GM23338 (cell line): ENCODE results near the gene PPP2R1A. TPM values are rescaled to one million over a fixed set of nuclear protein-coding genes. Genes with fewer than 3 reads are reported as not detected.

Experiments
- ATAC-seq: fragments of 200-7000 bp; cut with Tn5 transposase; 3 replicates; pipeline ENCODE4 v1.9.1; 2020
- DNase-seq: peaks from one replicate; pipeline ENCODE4 v3.0.0-alpha.2; 2015; ENCODE audit warnings: low spot score
- H2AFZ ChIP-seq: fragments of 200-600 bp; sonication (generic); 2 replicates; pipeline ENCODE4 v1.8.0; 2016; ENCODE audit warnings: antibody characterized with exemption, mild to moderate bottlenecking, moderate library complexity
- H3F3A ChIP-seq: fragments of 200-600 bp; sonication (generic); replicated peaks from 2 replicates; pipeline ENCODE4 v1.8.0; 2017; ENCODE audit warnings: antibody characterized with exemption, mixed run types, low read depth
- H3K27ac ChIP-seq: fragments of 200-600 bp; sonication (generic); 2 replicates; pipeline ENCODE4 v1.6.1; 2016; ENCODE audit warnings: low read depth
- H3K27me3 ChIP-seq: fragments of 200-600 bp; sonication (generic); 2 replicates; pipeline ENCODE4 v1.8.0; 2016; ENCODE audit warnings: mild to moderate bottlenecking, mixed run types, moderate library complexity; ENCODE audit not compliant: insufficient read depth
- H3K36me3 ChIP-seq: fragments of 200-600 bp; sonication (generic); 2 replicates; pipeline ENCODE4 v1.8.0; 2016; ENCODE audit warnings: mild to moderate bottlenecking; ENCODE audit not compliant: insufficient read depth
- H3K4me1 ChIP-seq: fragments of 200-600 bp; sonication (generic); 2 replicates; pipeline ENCODE4 v1.8.0; 2016; ENCODE audit warnings: mild to moderate bottlenecking, moderate library complexity; ENCODE audit not compliant: insufficient read depth
- H3K4me2 ChIP-seq: fragments of 200-600 bp; sonication (generic); 2 replicates; pipeline ENCODE4 v1.7.1; 2017; ENCODE audit warnings: mixed run types
- H3K4me3 ChIP-seq: fragments of 200-600 bp; sonication (generic); 2 replicates; pipeline ENCODE4 v1.6.1; 2016; ENCODE audit warnings: mixed run types
- H3K79me2 ChIP-seq: fragments of 200-600 bp; sonication (generic); replicated peaks from 2 replicates; pipeline ENCODE4 v1.8.0; 2017; ENCODE audit warnings: mild to moderate bottlenecking; ENCODE audit not compliant: insufficient read depth
- H3K9me2 ChIP-seq: fragments of 200-600 bp; sonication (generic); 2 replicates; pipeline ENCODE4 v1.8.0; 2017; ENCODE audit not compliant: insufficient read depth
- H4K20me1 ChIP-seq: fragments of 200-600 bp; sonication (generic); replicated peaks from 2 replicates; pipeline ENCODE4 v1.8.0; 2017; ENCODE audit warnings: mild to moderate bottlenecking; ENCODE audit not compliant: insufficient read depth
- H3K27ac Mint-ChIP-seq: 2 replicates; pipeline ENCODE4 v1.8.0; 2020; ENCODE audit warnings: inconsistent platforms, mild to moderate bottlenecking, moderate library complexity, mixed read lengths
- H3K27me3 Mint-ChIP-seq: 3 replicates; pipeline ENCODE4 v1.8.0; 2022; ENCODE audit warnings: low read depth, mild to moderate bottlenecking, moderate library complexity, mixed read lengths, inconsistent platforms; ENCODE audit not compliant: insufficient read depth, poor library complexity
- H3K36me3 Mint-ChIP-seq: 3 replicates; pipeline ENCODE4 v1.8.0; 2021; ENCODE audit warnings: low read depth, mild to moderate bottlenecking, inconsistent platforms, moderate library complexity, mixed read lengths
- H3K4me1 Mint-ChIP-seq: 3 replicates; pipeline ENCODE4 v1.8.0; 2020; ENCODE audit warnings: mild to moderate bottlenecking, inconsistent platforms, mixed read lengths
- H3K4me3 Mint-ChIP-seq: 3 replicates; pipeline ENCODE4 v1.8.0; 2021; ENCODE audit warnings: moderate library complexity, mild to moderate bottlenecking, inconsistent platforms, mixed read lengths
- H3K9me3 Mint-ChIP-seq: 3 replicates; pipeline ENCODE4 v1.8.0; 2020; ENCODE audit warnings: moderate library complexity, mild to moderate bottlenecking, inconsistent platforms, mixed read lengths
- EZH2 ChIP-seq: fragments of 200-600 bp; sonication (generic); IDR thresholded peaks from one replicate; pipeline ENCODE4 v1.8.0; 2017; ENCODE audit warnings: antibody characterized with exemption, mild to moderate bottlenecking, low read depth; ENCODE audit not compliant: unreplicated experiment
- JUNB ChIP-seq: IDR thresholded peaks from one replicate; pipeline ENCODE4 v1.6.1; 2016; ENCODE audit warnings: antibody characterized with exemption; ENCODE audit not compliant: unreplicated experiment
- STAT1 ChIP-seq: IDR thresholded peaks from one replicate; pipeline ENCODE4 v1.6.1; 2016; ENCODE audit warnings: antibody characterized with exemption; ENCODE audit not compliant: unreplicated experiment
- ZNF114 ChIP-seq: fragments of 250-450 bp; sonication (Bioruptor Pico); IDR thresholded peaks from 2 replicates; pipeline ENCODE4 v1.5.0; 2020; ENCODE audit warnings: mild to moderate bottlenecking, moderate library complexity
- ZNF331 ChIP-seq: fragments of 250-450 bp; sonication (Bioruptor Pico); IDR thresholded peaks from 2 replicates; pipeline ENCODE4 v1.5.0; 2020; ENCODE audit warnings: low read depth, mild to moderate bottlenecking, moderate library complexity
- polyA plus RNA-seq: library from polyadenylated mRNA; unstranded; fragments of >200 nt; fragmentation: Nextera tagmentation; extraction: Ambion mirVana; gene quantifications from 2 replicates; pipeline ENCODE4 v1.2.1, GENCODE V29; 2016
- total RNA-seq: library from RNA; depleted of rRNA; stranded (reverse); fragments of >200 nt; shearing (Covaris generic); gene quantifications from 2 replicates; pipeline ENCODE4 v1.2.3, GENCODE V29; 2014
- TF ChIP-seq, protein P1 (sequence below), 2 experiments: fragments of 200-600 bp in 1 of 2; sonication (generic) in 1 of 2; conservative IDR thresholded peaks; 2 replicates each; pipeline versions ENCODE4 v1.5.1 to v1.6.1; 2016 to 2017; ENCODE audit warnings: antibody characterized with exemption in 2 of 2, low read depth in 2 of 2, mild to moderate bottlenecking in 2 of 2, moderate library complexity in 1 of 2
- TF ChIP-seq, protein P2 (sequence below): IDR thresholded peaks from one replicate; pipeline ENCODE4 v1.6.1; 2018; ENCODE audit warnings: antibody characterized with exemption; ENCODE audit not compliant: unreplicated experiment
- TF ChIP-seq, protein P3 (sequence below): fragments of 250-450 bp; sonication (Bioruptor Pico); IDR thresholded peaks from 2 replicates; pipeline ENCODE4 v1.5.0; 2020; ENCODE audit warnings: mild to moderate bottlenecking, moderate library complexity

PPP2R1A gene
- total and polyA plus RNA-seq, 2 experiments from 2014 or later = 212 to 381 TPM

DNA sequence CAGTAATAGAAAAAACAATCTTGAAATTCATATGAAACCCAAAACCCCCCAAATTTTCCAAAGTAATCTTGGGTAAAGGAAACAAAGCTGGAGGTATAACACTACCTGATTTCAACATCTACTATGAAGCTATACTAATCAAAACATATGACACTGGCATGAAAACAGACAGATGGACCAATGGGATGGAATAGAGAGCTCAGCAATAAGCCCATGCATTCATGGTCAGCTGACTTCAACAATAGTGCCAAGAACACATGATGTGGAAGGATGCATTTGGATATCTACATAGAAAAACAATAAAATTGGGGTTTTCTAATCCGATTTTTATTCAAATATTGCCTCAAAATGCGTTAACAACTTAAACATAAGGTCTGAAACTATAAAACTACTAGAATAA, 47.3 kb downstream of the PPP2R1A start:
- Mint-ChIP-seq H3K27ac (no peak overlapping the region), H3K4me3 (no peak overlapping the region), H3K9me3 (no peaks in the 10 kb centered on the region), H3K27me3 (no peaks in the 10 kb centered on the region), H3K36me3 (no peaks in the 10 kb centered on the region; the same call in 2 of the 3 replicates), H3K4me1 (no peaks in the 10 kb centered on the region)
- H3K9me2 ChIP-seq = no peaks in the 10 kb centered on the region
- H2AFZ ChIP-seq = no peak overlapping the region
- H3K36me3 ChIP-seq = no peaks in the 10 kb centered on the region
- ATAC-seq (no peak), DNase-seq (no peak)
- no peak overlapping the region for H3K4me3 ChIP-seq
- H3K27me3 ChIP-seq = no peaks in the 10 kb centered on the region
- TF ChIP-seq, protein P1, sequence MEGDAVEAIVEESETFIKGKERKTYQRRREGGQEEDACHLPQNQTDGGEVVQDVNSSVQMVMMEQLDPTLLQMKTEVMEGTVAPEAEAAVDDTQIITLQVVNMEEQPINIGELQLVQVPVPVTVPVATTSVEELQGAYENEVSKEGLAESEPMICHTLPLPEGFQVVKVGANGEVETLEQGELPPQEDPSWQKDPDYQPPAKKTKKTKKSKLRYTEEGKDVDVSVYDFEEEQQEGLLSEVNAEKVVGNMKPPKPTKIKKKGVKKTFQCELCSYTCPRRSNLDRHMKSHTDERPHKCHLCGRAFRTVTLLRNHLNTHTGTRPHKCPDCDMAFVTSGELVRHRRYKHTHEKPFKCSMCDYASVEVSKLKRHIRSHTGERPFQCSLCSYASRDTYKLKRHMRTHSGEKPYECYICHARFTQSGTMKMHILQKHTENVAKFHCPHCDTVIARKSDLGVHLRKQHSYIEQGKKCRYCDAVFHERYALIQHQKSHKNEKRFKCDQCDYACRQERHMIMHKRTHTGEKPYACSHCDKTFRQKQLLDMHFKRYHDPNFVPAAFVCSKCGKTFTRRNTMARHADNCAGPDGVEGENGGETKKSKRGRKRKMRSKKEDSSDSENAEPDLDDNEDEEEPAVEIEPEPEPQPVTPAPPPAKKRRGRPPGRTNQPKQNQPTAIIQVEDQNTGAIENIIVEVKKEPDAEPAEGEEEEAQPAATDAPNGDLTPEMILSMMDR (conservative IDR thresholded peaks at IDR 0.05; ENCODE audit: low read depth in 2 of 2) = no peak
- TF ChIP-seq ZNF331 = no peak
- no peak for TF ChIP-seq JUNB
- no peak for TF ChIP-seq STAT1
- TF ChIP-seq EZH2 = no peak
- TF ChIP-seq, protein P2, sequence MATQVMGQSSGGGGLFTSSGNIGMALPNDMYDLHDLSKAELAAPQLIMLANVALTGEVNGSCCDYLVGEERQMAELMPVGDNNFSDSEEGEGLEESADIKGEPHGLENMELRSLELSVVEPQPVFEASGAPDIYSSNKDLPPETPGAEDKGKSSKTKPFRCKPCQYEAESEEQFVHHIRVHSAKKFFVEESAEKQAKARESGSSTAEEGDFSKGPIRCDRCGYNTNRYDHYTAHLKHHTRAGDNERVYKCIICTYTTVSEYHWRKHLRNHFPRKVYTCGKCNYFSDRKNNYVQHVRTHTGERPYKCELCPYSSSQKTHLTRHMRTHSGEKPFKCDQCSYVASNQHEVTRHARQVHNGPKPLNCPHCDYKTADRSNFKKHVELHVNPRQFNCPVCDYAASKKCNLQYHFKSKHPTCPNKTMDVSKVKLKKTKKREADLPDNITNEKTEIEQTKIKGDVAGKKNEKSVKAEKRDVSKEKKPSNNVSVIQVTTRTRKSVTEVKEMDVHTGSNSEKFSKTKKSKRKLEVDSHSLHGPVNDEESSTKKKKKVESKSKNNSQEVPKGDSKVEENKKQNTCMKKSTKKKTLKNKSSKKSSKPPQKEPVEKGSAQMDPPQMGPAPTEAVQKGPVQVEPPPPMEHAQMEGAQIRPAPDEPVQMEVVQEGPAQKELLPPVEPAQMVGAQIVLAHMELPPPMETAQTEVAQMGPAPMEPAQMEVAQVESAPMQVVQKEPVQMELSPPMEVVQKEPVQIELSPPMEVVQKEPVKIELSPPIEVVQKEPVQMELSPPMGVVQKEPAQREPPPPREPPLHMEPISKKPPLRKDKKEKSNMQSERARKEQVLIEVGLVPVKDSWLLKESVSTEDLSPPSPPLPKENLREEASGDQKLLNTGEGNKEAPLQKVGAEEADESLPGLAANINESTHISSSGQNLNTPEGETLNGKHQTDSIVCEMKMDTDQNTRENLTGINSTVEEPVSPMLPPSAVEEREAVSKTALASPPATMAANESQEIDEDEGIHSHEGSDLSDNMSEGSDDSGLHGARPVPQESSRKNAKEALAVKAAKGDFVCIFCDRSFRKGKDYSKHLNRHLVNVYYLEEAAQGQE = no peak
- no peak for TF ChIP-seq ZNF114
- no peak overlapping the region for H3K4me2 ChIP-seq
- H4K20me1 ChIP-seq = no peaks in the 10 kb centered on the region
- no peak overlapping the region for H3K27ac ChIP-seq
- no peaks in the 10 kb centered on the region for H3K4me1 ChIP-seq
- no peaks in the 10 kb centered on the region for H3K79me2 ChIP-seq
- H3F3A ChIP-seq = no peaks in the 10 kb centered on the region

DNA sequence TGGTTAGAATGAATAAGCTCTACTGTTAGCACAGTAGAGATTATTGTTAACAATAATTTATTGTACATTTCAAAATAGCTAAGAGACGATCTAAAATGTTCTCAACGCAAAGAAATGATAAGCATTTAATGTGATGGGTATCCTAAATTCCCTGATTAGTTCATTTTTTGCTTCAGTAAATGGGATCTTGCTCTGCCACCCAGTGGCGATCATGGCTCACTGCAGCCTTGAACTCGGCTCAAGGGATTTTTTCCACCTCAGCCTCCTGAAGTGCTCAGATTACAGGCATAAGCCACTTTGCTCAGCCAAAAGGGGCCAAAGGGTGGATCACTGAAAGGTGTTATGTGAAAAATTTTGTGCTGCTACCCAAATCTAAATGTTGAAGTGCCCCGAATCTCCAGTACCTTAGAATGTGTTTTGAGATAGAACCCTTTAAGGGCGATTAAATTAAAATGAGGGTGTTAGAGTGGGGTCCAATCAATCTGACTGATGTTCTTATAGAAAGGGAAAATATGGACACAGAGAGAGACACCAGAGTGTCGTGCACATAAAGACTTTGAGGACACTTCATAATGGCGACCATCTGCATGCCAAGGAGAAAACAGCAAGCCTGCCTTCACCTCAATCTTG, 48.0 kb downstream of the PPP2R1A start:
- no peak overlapping the region for H3K4me3 ChIP-seq
- H4K20me1 ChIP-seq = no peaks in the 10 kb centered on the region
- H3K79me2 ChIP-seq = no peaks in the 10 kb centered on the region
- peak; percentile 80 for DNase-seq
- no peaks in the 10 kb centered on the region for H3F3A ChIP-seq
- H3K4me1 Mint-ChIP-seq = no peaks in the 10 kb centered on the region
- no peaks in the 10 kb centered on the region for H3K27me3 ChIP-seq
- H3K27ac ChIP-seq = no peak overlapping the region
- H3K9me3 Mint-ChIP-seq = no peaks in the 10 kb centered on the region
- H3K36me3 ChIP-seq = no peaks in the 10 kb centered on the region
- no peak overlapping the region for H3K4me2 ChIP-seq
- H3K36me3 Mint-ChIP-seq = no peaks in the 10 kb centered on the region; the same call in 2 of the 3 replicates
- no peak overlapping the region for H2AFZ ChIP-seq
- H3K27ac Mint-ChIP-seq = no peak overlapping the region
- H3K4me3 Mint-ChIP-seq = no peak overlapping the region
- H3K27me3 Mint-ChIP-seq = no peaks in the 10 kb centered on the region
- no peaks in the 10 kb centered on the region for H3K4me1 ChIP-seq
- H3K9me2 ChIP-seq = no peaks in the 10 kb centered on the region
- ATAC-seq = peak; percentile 84
- TF ChIP-seq, protein P3, sequence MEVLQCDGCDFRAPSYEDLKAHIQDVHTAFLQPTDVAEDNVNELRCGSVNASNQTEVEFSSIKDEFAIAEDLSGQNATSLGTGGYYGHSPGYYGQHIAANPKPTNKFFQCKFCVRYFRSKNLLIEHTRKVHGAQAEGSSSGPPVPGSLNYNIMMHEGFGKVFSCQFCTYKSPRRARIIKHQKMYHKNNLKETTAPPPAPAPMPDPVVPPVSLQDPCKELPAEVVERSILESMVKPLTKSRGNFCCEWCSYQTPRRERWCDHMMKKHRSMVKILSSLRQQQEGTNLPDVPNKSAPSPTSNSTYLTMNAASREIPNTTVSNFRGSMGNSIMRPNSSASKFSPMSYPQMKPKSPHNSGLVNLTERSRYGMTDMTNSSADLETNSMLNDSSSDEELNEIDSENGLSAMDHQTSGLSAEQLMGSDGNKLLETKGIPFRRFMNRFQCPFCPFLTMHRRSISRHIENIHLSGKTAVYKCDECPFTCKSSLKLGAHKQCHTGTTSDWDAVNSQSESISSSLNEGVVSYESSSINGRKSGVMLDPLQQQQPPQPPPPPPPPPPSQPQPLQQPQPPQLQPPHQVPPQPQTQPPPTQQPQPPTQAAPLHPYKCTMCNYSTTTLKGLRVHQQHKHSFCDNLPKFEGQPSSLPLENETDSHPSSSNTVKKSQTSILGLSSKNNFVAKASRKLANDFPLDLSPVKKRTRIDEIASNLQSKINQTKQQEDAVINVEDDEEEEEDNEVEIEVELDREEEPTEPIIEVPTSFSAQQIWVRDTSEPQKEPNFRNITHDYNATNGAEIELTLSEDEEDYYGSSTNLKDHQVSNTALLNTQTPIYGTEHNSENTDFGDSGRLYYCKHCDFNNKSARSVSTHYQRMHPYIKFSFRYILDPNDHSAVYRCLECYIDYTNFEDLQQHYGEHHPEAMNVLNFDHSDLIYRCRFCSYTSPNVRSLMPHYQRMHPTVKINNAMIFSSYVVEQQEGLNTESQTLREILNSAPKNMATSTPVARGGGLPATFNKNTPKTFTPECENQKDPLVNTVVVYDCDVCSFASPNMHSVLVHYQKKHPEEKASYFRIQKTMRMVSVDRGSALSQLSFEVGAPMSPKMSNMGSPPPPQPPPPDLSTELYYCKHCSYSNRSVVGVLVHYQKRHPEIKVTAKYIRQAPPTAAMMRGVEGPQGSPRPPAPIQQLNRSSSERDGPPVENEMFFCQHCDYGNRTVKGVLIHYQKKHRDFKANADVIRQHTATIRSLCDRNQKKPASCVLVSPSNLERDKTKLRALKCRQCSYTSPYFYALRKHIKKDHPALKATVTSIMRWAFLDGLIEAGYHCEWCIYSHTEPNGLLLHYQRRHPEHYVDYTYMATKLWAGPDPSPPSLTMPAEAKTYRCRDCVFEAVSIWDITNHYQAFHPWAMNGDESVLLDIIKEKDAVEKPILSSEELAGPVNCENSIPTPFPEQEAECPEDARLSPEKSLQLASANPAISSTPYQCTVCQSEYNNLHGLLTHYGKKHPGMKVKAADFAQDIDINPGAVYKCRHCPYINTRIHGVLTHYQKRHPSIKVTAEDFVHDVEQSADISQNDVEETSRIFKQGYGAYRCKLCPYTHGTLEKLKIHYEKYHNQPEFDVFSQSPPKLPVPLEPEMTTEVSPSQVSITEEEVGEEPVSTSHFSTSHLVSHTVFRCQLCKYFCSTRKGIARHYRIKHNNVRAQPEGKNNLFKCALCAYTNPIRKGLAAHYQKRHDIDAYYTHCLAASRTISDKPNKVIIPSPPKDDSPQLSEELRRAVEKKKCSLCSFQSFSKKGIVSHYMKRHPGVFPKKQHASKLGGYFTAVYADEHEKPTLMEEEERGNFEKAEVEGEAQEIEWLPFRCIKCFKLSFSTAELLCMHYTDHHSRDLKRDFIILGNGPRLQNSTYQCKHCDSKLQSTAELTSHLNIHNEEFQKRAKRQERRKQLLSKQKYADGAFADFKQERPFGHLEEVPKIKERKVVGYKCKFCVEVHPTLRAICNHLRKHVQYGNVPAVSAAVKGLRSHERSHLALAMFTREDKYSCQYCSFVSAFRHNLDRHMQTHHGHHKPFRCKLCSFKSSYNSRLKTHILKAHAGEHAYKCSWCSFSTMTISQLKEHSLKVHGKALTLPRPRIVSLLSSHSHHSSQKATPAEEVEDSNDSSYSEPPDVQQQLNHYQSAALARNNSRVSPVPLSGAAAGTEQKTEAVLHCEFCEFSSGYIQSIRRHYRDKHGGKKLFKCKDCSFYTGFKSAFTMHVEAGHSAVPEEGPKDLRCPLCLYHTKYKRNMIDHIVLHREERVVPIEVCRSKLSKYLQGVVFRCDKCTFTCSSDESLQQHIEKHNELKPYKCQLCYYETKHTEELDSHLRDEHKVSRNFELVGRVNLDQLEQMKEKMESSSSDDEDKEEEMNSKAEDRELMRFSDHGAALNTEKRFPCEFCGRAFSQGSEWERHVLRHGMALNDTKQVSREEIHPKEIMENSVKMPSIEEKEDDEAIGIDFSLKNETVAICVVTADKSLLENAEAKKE = no peak
